Hematopoietic multipotent progenitor cell treated with erythropoietin and hydrocortisone succinate and interleukin-3 and kit ligand, for 8 days (in vitro differentiated cells): ENCODE results near the gene DECR2.
A peak's percentile ranks its signal among the peaks of the same experiment; 100 is the strongest.

ENCODE experiments used
- DNase-seq: peaks from one replicate; pipeline ENCODE4 v3.0.0-alpha.2; 2015

Gene DECR2

DNA sequence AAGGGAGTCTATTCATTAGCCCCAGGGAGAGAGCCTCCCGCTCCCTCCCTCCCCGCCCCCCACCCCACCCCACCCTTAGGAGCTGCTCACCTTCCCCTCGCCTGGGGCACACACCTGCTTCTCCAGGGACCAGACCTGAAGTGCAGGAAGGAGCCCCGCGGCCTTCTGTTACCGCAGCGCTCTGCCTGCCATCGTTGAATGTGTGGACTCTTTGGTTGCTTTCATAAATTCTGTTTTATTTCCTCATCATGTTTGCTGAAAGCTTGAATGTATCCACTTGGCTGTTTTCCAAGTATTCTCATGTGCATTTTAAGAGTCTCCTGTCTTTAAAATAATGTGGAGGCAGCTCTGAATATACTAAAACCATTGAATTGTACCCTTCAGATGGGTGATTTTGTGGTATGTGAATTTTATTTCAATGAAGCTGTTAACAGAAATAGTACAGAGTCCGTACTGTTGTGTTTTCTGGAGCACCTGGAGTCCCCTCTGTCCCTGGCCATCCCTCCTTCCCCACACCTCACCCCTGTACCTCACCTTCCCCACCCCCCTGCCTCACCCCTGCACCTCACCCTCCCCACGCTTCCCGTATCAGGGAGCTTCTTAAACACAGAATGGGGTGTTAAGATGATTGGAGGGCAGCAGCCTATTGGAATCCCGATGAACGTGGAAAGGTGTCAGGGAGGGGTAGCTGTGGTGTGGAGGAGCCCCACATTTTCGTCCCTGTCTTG lies 49.3 kb downstream of the DECR2 start:
- DNase-seq = no peak

DNA sequence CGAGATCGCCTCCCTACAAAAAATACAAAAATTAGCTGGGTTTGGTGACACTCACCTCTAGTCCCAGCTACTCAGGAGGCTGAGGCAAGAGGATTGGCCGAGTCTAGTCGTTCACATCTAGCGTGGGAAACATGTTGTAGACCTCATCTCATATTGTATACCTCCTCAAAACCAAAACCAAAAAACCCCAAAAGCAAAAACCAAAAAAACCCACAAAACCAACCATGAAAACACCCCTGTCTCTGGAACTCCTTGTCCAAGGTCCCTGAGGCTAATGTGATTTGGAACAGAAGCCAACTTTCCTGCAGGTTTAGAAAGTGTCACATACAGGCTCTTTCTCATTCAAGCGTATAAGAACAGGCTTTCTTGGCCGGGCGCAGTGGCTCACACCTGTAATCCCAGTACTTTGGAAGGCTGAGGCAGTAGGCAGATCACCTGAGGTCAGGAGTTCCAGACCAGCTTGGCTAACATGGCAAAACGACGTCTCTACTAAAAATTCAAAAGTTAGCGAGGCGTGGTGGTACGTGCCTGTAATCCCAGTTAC lies 52.8 kb downstream of the DECR2 start:
- DNase-seq = no peak

DNA sequence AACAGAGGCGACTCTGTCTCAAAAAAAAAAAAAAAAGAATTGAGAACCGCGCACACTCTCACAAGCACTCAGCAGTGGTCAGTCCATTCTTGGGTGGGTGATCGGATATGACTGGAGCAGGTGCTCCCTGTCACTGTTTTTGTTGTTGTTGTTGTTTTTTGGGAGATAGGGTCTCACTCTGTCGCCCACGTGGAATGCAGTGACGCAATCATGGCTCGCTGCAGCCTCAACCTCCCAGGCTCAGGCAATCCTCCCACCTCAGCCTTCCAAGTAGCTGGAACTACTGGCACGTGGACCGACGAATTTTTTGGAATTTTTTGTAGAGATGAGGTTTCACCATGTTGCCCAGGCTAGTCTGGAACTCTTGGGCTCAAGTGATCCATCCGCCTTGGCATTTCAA lies 53.8 kb downstream of the DECR2 start:
- DNase-seq = no peak

DNA sequence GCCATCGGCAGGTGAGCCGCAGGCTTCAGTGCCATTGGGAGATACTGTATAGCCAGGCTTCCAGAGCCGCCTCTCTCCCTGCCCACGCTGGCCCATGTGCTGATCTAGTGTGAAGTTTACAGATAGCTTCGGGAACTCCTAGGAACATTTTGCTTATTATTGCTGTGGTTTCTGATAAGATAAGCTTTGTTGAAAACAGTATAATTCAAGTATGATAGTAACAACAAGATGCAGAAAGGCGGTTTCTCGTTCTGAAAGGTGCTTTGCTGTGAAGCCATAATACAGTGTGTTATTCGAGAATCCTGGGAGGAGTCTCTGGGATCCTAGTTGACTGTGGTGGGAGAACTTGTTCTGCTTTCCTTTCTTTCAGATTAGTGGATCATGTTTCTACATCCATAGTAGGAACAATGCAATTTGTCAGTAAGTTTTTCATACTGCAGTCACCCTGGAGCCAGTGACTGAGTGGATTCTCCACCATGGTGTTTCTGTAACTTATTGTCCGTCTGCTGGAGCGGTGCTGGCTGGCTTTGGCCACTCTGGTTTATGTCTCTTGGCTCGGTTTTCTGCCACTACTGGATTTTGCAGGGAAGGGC lies 55.3 kb downstream of the DECR2 start:
- peak; percentile 81 for DNase-seq

DNA sequence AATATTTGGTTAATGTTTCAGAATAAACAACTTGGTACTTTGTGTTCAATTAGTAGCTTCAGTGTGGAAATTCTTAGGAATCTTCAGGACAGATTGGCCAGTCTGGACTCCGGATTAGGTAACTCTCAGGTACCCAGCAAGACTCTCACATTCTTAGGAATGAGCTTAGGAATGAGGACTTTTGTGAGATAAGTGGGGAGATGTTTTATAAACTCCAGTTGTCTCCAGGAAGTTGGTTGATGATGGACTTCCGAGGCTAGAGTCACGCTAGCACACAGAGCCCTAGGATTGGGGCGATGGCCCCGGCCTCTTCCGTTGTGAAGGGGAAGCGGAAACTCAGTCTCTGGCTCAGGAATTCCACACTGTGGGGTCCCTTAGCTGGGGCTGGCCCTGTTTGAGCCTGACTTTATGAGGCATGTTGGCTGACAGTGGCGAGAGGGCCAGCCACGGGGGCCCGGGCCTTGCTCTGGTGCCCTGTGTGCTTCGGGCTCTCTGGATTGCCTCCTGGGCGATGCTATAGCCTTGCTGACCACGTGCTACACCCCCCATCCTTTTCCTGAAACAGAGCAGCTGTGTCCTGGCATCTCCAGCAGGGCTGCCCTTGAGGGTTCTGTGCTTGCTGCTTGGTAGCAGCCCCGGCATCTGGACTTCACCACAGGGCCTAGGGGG lies 56.2 kb downstream of the DECR2 start:
- no peak for DNase-seq

DNA sequence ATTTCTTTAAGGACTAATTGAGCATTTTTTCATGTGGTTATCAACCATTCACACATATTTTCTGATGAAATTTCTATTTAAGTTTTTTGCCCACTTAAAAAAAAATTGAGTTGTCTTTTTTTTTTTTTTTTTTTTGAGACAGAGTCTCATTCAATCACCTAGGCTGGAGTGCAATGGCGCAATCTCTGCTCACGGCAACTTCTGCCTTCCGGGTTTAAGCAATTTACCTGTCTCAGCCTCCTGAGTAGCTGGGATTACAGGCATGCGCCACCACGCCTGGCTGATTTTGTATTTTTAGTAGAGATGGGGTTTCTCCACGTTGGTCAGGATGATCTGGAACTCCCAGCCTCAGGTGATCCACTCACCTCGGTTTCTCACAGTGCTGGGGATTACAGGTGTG lies 58.1 kb downstream of the DECR2 start:
- no peak for DNase-seq

DNA sequence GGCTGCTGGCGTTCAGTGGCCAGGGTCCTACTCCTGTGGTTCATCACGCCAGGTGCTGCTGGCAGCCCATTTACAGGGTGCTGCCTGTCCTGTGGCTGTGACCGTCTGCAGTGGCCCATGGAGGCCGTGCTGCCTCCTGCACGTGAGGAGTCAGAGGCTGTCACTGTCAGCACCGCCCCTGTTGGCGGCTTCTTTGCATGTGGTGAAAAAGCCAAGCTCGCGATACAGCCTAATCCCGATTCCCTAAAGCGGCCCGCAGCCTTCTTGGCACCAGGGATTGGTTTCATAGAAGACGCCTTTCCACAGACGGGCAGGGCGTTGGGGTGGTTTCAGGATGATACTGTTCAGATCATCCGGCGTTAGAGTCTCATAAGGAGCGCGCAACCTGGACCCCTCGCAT lies 59.1 kb downstream of the DECR2 start:
- no peak for DNase-seq
